ENCODE results near the gene CDH8.

CDH8 gene

GRCh38 chr16:62029947-62030346, 6.3 kb downstream of the CDH8 start:
- DNase-seq: no peak

GRCh38 chr16:62022688-62023087, 13.6 kb downstream of the CDH8 start:
- DNase-seq: no peak

- no peak for DNase-seq
These were observed 15.1 kb downstream of the CDH8 start for GRCh38 chr16:62021161-62021581.

DNA sequence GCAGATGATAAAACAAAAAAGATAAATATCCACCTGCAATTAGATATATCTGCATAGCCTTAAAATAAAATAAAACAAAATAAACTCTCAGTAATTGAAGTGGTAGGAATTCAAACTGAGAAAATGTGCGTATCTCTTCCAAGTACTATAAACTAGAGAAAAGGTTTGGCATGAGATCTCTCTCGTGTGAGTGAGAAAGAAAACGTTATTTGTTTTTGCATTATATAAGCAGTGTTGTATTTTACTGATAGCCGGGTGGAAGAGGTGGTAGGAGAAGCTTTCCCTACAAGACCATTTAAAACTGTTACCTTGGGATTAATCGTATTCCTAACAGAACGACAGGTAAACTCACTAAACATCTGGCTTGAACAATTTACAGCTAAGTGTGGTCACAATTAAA, 15.6 kb downstream of the CDH8 start:
- DNase-seq: no peak

- no peak for DNase-seq
These were observed 16.4 kb downstream of the CDH8 start for GRCh38 chr16:62019851-62020250.

GRCh38 chr16:62018301-62019060, 17.8 kb downstream of the CDH8 start:
- DNase-seq: no peak

GRCh38 chr16:62014319-62014923, 21.8 kb downstream of the CDH8 start:
- no peak for DNase-seq

DNA sequence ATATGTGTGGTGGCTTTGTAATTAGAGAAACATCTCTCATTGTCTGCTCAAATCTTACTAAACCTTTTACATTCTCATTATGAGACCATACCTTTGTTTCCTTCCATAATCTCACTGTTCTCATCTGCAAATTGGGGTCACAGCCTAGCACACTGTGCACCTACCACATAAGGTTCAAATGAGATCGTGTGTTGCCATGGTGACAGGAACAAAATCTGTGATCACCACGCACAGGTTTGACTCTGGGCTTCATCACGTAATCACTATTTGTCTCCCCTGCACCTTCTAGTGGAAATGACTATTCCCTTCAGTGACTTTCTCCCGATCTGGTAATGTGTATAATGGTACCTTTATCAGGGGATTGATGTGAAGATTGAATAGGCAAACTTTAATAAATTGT, 26.1 kb downstream of the CDH8 start:
- no peak for DNase-seq

DNA sequence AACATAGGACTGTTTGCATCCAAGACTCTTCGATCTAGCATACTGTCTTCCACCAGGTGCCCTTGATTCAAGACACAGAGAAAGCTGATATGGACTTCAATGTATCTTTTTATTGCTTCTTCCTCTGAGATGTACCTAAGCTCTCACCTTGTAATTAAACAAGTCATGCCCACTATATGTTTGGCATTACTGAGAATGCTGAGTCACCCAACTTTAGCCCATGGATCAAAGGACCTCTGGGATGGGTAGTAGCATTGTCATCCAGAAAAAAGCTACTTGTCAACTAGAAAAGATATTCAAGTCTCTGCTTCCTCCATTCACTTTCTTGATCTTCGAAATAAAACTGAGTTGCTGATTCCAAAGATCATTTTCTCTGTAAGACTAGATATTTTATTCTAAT, 37.8 kb downstream of the CDH8 start:
- no peak for DNase-seq

GRCh38 chr16:61993108-61993507, 43.1 kb downstream of the CDH8 start:
- no peak for DNase-seq

- DNase-seq: no peak
These were observed 48.7 kb downstream of the CDH8 start for GRCh38 chr16:61987474-61988012.

DNA sequence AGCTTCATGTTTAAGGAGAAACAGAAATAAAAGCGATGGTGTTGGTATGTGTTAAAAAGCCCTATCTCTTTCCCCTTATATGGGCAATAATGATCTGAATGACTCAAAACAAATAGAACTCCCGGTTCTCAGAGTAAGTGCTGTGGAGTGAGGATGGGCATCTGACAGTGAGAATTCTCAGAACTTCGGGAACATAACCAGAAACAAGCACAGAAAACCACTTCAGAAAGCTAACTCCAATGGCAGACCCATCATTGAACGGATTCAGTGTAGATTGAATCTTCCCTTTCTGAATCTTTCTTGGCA, 67.2 kb downstream of the CDH8 start:
- DNase-seq: no peak

GRCh38 chr16:61968242-61969076, 67.8 kb downstream of the CDH8 start:
- DNase-seq: no peak

DNA sequence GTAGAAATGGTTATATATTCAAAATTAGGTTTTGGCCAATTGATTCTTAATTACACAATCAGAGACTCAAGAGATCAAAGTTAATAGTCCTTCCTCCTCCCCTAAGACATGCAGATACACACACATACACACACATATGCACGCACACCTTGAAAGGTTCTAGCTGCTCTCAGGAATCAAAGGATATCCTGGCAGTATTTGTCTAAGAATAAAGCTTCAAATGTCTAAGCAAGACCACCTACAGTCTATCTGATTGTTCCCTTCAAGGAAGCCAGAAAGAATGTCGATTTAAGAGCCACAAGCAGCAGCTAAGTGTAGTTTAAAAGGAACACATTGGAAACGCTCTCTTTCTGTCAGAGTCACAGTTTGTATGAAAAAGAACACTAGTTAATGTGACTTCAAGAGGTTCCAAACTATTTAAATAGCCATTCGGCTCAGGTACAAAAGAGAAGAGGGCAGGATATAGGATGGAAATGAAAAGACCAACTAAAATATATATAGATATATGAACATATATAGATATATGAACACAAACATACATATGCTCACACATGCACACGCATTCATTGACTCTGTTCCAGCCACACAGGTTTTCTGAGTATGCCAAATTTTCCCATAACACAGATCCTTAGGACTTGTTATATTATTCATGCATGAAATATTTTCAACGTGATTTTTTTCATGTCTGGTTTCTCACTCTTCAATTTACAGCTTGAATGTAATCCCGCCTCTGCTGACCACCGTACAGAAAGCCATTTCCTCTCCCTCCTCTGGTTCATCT, 79.0 kb downstream of the CDH8 start:
- DNase-seq: no peak

- no peak for DNase-seq
These were observed 83.4 kb downstream of the CDH8 start for GRCh38 chr16:61952841-61953240.

GRCh38 chr16:61948414-61948813, 87.8 kb downstream of the CDH8 start:
- no peak for DNase-seq

- DNase-seq: no peak
These were observed 90.2 kb downstream of the CDH8 start for GRCh38 chr16:61946019-61946418.

- no peak for DNase-seq
These were observed 90.7 kb downstream of the CDH8 start for GRCh38 chr16:61945511-61945910.

DNA sequence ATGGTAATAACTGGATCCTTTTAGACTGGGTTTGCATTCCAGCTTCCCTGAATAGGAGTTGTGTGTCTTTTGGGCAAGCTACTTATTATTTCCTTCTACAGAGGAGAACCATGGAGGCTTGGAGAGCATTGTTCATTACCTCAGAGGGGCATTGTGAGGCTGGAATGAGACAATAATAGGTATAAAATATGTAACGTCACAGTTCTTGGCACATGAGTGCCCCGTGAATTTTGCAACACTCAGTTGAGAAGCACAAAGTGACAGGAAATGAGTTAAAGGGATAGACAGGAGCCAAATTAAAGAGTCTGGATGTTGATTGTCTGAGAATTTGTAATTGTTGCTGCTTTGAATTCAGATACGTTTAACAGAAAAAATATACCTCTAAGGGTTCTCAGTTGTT, 92.2 kb downstream of the CDH8 start:
- no peak for DNase-seq

GRCh38 chr16:61940611-61941010, 95.6 kb downstream of the CDH8 start:
- no peak for DNase-seq

DNA sequence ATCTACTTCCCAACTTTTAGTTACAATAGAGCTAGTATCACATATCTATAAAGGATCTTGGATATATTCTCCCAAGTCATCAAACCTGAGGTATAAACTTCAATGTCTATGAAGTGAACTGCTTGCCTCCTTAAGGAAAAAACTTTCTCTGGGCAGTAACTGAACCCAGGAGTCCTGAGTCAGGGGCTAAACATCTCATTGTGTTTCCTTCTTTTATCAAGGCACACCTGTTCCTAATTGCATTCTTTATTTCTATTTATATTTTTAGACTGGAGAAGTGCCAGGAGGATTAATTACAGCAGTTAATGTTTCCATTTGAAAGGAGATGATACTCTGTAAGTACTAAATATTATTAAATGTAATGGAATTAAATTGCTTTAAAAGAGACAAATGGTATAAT, 98.6 kb downstream of the CDH8 start:
- DNase-seq: no peak

- no peak for DNase-seq
These were observed 99.7 kb downstream of the CDH8 start for GRCh38 chr16:61936522-61936921.

- DNase-seq: no peak
These were observed 101.6 kb downstream of the CDH8 start for GRCh38 chr16:61934601-61935000.

Measured in SHP77 treated with DMSO at 0.1 percent for 48 hours (cell line).